Neutrophil (primary cell): ENCODE data around the gene RECQL5.

Source experiments
- H3K27ac ChIP-seq: fragments of 200-600 bp; sonication (generic); 2 replicates; pipeline ENCODE4 v1.5.1; 2016; ENCODE audit warnings: mild to moderate bottlenecking, moderate library complexity
- H3K27me3 ChIP-seq: fragments of 200-600 bp; sonication (generic); 2 replicates; pipeline ENCODE4 v1.6.0; 2016; ENCODE audit warnings: mild to moderate bottlenecking
- H3K36me3 ChIP-seq: fragments of 200-600 bp; sonication (generic); 2 replicates; pipeline ENCODE4 v1.5.1; 2017
- H3K4me1 ChIP-seq, 2 experiments: fragments of 200-600 bp in 1 of 2; sonication (generic) in 1 of 2; 1 replicate in 1 of 2; 2 replicates in 1 of 2; pipeline versions ENCODE4 v1.5.1 to v1.6.1; 2013 to 2016; ENCODE audit warnings: low read depth in 1 of 2, low read length in 1 of 2, mild to moderate bottlenecking in 1 of 2, moderate library complexity in 1 of 2; ENCODE audit not compliant: control insufficient read depth in 1 of 2, insufficient read depth in 1 of 2
- H3K4me3 ChIP-seq, 2 experiments: fragments of 200-600 bp in 1 of 2; sonication (generic) in 1 of 2; 1 replicate in 1 of 2; 2 replicates in 1 of 2; pipeline ENCODE4 v1.5.1; 2013 to 2016; ENCODE audit warnings: low read depth in 1 of 2, low read length in 1 of 2, mild to moderate bottlenecking in 1 of 2, moderate library complexity in 1 of 2
- H3K9me3 ChIP-seq: fragments of 200-600 bp; sonication (generic); 2 replicates; pipeline ENCODE4 v1.5.1; 2016
- TF ChIP-seq, protein P1 (sequence below): fragments of 200-600 bp; sonication (generic); IDR thresholded peaks from 2 replicates; pipeline ENCODE4 v1.5.1; 2016; ENCODE audit warnings: antibody characterized with exemption

The RECQL5 gene

DNA sequence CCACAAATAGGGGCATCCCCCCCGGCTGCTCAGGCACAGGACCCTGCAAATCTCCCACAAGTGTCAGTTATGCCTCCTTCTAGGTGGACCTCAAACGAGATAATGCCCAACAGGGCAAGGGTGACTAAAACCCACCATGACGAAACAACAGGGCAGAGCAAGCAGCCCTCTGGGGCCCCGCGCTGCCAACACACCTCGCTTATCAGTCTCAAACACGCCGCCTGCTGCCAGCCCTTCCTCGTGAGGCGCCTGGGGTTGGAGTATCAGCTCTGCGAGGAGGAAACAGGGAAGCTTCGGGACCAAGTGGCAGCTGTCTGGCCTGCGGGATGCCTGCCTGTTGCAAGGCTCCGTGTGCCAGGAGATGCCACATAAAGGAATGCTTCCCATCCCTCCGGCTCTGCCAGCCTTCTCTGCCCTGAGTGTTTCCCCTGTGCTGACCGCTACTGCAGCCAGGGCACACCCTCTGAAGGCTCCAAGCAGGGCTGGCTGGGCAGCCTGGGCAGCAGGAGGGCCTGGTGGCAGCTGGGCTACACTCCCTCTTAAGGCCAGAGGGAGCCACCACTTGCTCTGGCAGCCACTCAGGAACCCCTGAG lies 31.2 kb downstream of the RECQL5 start:
- Histone ChIP-seq H3K27me3 (peaks cover 11% of the 10 kb centered on the region), H3K27ac (no peak overlapping the region), H3K4me3 (no peak overlapping the region), H3K9me3 (no peaks in the 10 kb centered on the region), H3K36me3 (peaks cover 6% of the 10 kb centered on the region), H3K4me1 (peaks cover 4 to 13% of the 10 kb centered on the region in 2 experiments)
- TF ChIP-seq, protein P1, sequence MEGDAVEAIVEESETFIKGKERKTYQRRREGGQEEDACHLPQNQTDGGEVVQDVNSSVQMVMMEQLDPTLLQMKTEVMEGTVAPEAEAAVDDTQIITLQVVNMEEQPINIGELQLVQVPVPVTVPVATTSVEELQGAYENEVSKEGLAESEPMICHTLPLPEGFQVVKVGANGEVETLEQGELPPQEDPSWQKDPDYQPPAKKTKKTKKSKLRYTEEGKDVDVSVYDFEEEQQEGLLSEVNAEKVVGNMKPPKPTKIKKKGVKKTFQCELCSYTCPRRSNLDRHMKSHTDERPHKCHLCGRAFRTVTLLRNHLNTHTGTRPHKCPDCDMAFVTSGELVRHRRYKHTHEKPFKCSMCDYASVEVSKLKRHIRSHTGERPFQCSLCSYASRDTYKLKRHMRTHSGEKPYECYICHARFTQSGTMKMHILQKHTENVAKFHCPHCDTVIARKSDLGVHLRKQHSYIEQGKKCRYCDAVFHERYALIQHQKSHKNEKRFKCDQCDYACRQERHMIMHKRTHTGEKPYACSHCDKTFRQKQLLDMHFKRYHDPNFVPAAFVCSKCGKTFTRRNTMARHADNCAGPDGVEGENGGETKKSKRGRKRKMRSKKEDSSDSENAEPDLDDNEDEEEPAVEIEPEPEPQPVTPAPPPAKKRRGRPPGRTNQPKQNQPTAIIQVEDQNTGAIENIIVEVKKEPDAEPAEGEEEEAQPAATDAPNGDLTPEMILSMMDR, result no peak

DNA sequence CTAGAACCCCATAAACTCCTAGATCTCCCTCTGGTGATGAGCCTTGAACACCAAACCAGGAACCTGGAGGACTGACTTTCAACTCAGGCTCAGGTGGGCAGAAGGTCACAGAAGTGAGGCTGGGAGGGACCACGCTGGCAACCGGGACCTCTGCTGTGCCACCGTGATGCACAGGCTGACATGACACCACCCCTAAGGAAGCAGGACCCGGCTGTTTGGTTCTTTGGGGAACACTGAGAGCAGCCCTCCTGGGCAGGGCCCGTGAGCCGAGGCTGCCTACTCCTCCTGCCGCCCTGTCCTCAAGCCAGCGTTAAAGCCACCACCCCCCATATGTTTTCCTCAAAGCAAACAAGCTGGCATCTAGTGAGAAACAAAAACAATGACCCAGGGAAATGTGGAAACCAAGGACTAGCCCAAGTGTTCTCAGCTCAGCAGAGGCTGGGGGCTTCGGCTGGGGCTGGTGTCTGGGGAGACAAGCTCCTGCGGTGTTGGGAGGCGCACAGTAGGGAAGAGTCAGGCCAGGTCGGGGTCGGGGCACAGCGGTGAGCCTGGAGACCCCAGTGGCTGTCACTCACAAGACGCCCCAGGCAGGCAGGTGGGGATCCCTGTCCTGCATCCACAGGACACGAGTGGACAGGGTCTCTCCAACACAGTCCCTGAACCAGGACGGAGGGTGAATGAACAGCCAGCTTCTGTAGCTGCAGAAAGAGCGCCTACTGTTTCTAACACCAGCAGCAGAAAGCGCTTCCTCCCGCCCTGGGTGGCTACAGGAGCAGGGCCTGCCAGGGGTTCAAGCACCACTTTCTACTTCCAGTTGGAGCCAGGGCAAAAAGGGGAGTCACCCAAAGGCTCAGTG lies 32.0 kb downstream of the RECQL5 start:
- no peak overlapping the region for H3K4me3 ChIP-seq
- TF ChIP-seq, protein P1, result no peak
- H3K9me3 ChIP-seq, result no peaks in the 10 kb centered on the region
- H3K4me1 ChIP-seq, result peaks cover 4 to 13% of the 10 kb centered on the region in 2 experiments
- no peak overlapping the region for H3K27ac ChIP-seq
- peaks cover 13% of the 10 kb centered on the region for H3K36me3 ChIP-seq
- H3K27me3 ChIP-seq, result peaks cover 11% of the 10 kb centered on the region

DNA sequence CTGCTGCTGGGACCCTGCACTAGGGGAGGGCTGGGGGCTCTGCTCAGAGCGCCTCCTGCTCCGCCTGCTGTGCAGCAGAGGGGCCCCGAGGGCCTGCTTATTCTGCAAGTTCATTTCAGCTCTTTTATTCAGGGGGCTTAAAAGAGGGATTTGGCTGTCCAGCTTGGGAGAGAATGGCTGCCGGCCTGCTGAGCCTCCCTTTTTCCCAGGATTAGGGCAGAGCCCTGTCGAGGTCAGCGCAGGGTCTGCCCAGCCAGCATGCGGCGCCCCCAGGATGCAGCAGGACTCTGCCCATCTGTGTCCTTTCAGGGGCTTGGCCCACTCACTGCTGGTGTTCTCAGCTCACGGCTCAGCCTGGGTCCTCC lies 32.6 kb downstream of the RECQL5 start:
- H3K4me3 ChIP-seq, result no peak overlapping the region
- TF ChIP-seq, protein P1, result no peak
- no peaks in the 10 kb centered on the region for H3K9me3 ChIP-seq
- no peak overlapping the region for H3K27ac ChIP-seq
- H3K36me3 ChIP-seq, result peaks cover 17% of the 10 kb centered on the region
- peaks cover 4 to 13% of the 10 kb centered on the region in 2 experiments for H3K4me1 ChIP-seq
- peaks cover 11% of the 10 kb centered on the region for H3K27me3 ChIP-seq

DNA sequence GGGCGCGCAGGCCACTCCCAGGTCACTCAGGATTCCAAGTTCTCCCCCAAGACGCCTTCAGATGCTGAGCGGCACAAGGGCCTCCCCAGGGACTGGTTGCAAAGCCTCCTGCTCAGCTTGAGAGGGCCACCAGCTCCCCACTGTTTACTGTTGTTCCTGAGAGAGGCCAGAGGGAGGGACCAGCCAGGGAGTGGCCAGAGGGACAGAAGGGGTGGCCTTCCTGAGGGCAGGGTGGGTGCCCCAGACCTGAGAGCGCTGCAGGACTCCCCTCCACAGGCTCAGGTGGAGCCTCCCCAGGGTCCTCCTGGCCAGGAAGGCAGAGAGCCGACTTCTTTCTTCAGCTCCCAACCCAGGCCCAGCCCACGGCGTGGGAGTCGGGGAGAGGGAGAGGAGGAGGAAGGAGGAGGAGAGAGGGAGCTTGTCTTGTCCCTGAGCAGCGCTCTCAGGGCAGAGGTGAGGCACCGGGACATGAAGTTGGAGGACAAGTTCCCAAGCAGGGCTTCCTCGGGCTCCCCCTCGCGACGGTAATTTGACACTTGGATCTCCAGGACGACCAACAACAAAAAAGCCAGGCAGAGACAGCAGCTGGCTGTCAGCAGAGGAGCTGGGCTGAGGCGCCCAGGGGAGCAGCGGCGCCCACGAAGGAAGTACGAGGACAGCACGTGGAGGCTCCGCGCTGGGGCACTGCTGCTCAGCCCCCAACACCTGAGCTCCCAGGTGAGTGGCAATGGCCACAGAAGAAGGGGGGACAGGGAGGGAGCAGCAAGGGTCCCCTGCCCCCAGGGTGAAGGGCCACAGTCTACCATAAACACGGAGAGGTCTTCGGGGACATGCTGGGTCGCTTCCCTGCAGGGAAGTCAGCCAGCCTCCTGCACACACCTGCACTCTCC lies 33.2 kb downstream of the RECQL5 start:
- TF ChIP-seq, protein P1, result no peak
- H3K9me3 ChIP-seq, result no peaks in the 10 kb centered on the region
- no peak overlapping the region for H3K4me3 ChIP-seq
- peaks cover 4 to 13% of the 10 kb centered on the region in 2 experiments for H3K4me1 ChIP-seq
- peaks cover 20% of the 10 kb centered on the region for H3K36me3 ChIP-seq
- H3K27ac ChIP-seq, result no peak overlapping the region
- peaks cover 11% of the 10 kb centered on the region for H3K27me3 ChIP-seq

DNA sequence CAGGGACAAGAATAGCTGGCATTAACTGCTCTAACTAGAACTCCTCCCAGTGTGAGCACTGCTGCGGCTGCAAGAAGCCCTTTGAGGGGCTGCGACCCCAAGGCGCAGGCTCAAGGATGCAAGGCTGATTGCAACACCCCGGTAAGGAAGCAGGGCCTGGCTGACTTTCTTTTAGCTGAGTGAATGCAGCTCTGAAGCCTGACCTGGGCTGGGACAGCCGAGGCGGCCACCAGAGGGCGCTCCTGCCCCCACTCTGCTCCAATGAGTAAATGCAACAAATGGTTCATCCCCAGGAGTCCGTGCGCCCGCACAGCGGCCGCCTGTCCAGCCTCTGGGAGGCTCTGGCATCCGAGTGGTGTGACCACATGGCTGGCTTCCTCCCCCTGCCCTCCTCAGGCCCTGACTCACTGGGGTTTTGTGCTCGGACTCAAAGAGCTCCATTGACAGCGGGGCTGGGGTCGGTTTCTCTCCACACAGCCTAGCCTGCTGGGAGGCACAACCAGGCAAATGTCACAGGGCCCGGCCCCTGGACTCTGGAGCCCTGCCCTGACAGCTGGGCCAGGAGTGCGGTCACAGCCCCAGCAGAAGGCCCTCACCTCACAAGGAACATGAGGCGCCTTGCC lies 34.0 kb downstream of the RECQL5 start, which contains the start of gene SMIM5:
SMIM5 (plus strand) TSS at position 572 of the 623 bp plus-strand sequence. CDS start 6,768 bp downstream, outside the sequence.
- Histone ChIP-seq H3K27me3 (peaks cover 11% of the 10 kb centered on the region), H3K9me3 (no peaks in the 10 kb centered on the region), H3K36me3 (peaks cover 27% of the 10 kb centered on the region), H3K4me1 (peaks cover 4 to 13% of the 10 kb centered on the region in 2 experiments), H3K4me3 (no peak within 1 kb of the TSS), H3K27ac (no peak within 1 kb of the TSS)
- TF ChIP-seq, protein P1, result peak; percentile 86
